ENCODE data around the gene PDCD4. TPM values are rescaled to one million over a fixed set of nuclear protein-coding genes. Genes with fewer than 3 reads are reported as not detected.

Gene PDCD4
- total RNA-seq, 2 experiments from 2014 or later, result 59.0 to 116 TPM

GRCh38 chr10:110876000-110876399, 4.3 kb downstream of the PDCD4 start:
- H3K4me3 ChIP-seq (ENCODE audit: low read depth, low read length, poor library complexity, severe bottlenecking), result no peak overlapping the region
- BruUV-seq (replicated peaks), result no TSS peak
- no peaks in the 10 kb centered on the region for H3K9me2 ChIP-seq (ENCODE audit: insufficient read depth, low read length)
- H3K4me2 ChIP-seq (ENCODE audit: low read length), result no peak overlapping the region
- intact Hi-C loops (cut with micrococcal nuclease; ENCODE audit: unreplicated experiment), result no loop called here
- H3K36me3 ChIP-seq (ENCODE audit: insufficient read depth, low read length), result peaks cover 46% of the 10 kb centered on the region
- no peak for DNase-seq (ENCODE audit: low spot score)
- peaks cover 28% of the 10 kb centered on the region for H3K4me1 ChIP-seq (ENCODE audit: insufficient read depth, low read length, poor library complexity, severe bottlenecking)
- no peak overlapping the region for H3K27ac ChIP-seq (ENCODE audit: low read depth, low read length, poor library complexity, severe bottlenecking)
- CTCF ChIA-PET (ENCODE audit: unreplicated experiment), result interaction anchor here (0.6 kb wide), 1 partner anchor 87 kb away, joined by 3 read pairs; no protein-coding TSS in a partner anchor
- peaks cover 49% of the 10 kb centered on the region for H3K79me2 ChIP-seq (ENCODE audit: insufficient read depth, low read depth, low read length)
- H3K9me3 ChIP-seq (ENCODE audit: low read length), result peaks cover 13% of the 10 kb centered on the region; the same call in 1 of the 2 replicates
- TF ChIP-seq EZH2phosphoT487 (IDR thresholded peaks at IDR 0.05; ENCODE audit: borderline replicate concordance, low read depth, low read length), result no peak
- TF ChIP-seq CTCF (conservative IDR thresholded peaks at IDR 0.05; ENCODE audit: low read length), result no peak
- POLR2A ChIA-PET, result interaction anchor here (0.6 to 1.1 kb wide), 4 partner anchors 15 to 592 kb away, joined by 3 to 5 read pairs (median 4); no protein-coding TSS in a partner anchor
- H4K20me1 ChIP-seq (ENCODE audit: insufficient read depth, low read length), result no peaks in the 10 kb centered on the region
- H2AFZ ChIP-seq (ENCODE audit: low read length), result no peak overlapping the region

- Histone ChIP-seq H3K4me1 (ENCODE audit: insufficient read depth, low read length, poor library complexity, severe bottlenecking) (peaks cover 31% of the 10 kb centered on the region), H3K27ac (ENCODE audit: low read depth, low read length, poor library complexity, severe bottlenecking) (no peak overlapping the region), H3K36me3 (ENCODE audit: insufficient read depth, low read length) (peaks cover 54% of the 10 kb centered on the region), H3K79me2 (ENCODE audit: insufficient read depth, low read depth, low read length) (peaks cover 52% of the 10 kb centered on the region), H3K4me3 (ENCODE audit: low read depth, low read length, poor library complexity, severe bottlenecking) (no peak overlapping the region), H3K4me2 (ENCODE audit: low read length) (no peak overlapping the region), H4K20me1 (ENCODE audit: insufficient read depth, low read length) (no peaks in the 10 kb centered on the region), H3K9me2 (ENCODE audit: insufficient read depth, low read length) (no peaks in the 10 kb centered on the region), H2AFZ (ENCODE audit: low read length) (no peak overlapping the region), H3K9me3 (ENCODE audit: low read length) (peaks cover 13% of the 10 kb centered on the region; the same call in 1 of the 2 replicates)
- no TSS peak for BruUV-seq (replicated peaks)
- intact Hi-C loops (cut with micrococcal nuclease; ENCODE audit: unreplicated experiment), result no loop called here
- ChIA-PET POLR2A (interaction anchor here (0.6 to 2.0 kb wide), 12 partner anchors 10 to 1698 kb away, joined by 3 to 6 read pairs (median 3); no protein-coding TSS in a partner anchor), CTCF (ENCODE audit: unreplicated experiment) (interaction anchor here (0.6 to 0.7 kb wide), 2 partner anchors 74 to 88 kb away, joined by 3 read pairs; no protein-coding TSS in a partner anchor)
- no peak for DNase-seq (ENCODE audit: low spot score)
- TF ChIP-seq CTCF (conservative IDR thresholded peaks at IDR 0.05; ENCODE audit: low read length) (no peak), EZH2phosphoT487 (IDR thresholded peaks at IDR 0.05; ENCODE audit: borderline replicate concordance, low read depth, low read length) (no peak)
Observed at GRCh38 chr10:110876788-110877187, 5.1 kb downstream of the PDCD4 start.

GRCh38 chr10:110880012-110880411, 8.3 kb downstream of the PDCD4 start:
- 0 out of 2 replicates have a peak, but pooled peaks cover 4% of the 10 kb centered on the region for H4K20me1 ChIP-seq (ENCODE audit: insufficient read depth, low read length)
- intact Hi-C loops (cut with micrococcal nuclease; ENCODE audit: unreplicated experiment), result no loop called here
- H3K79me2 ChIP-seq (ENCODE audit: insufficient read depth, low read depth, low read length), result peaks cover 35% of the 10 kb centered on the region; the same call in 1 of the 2 replicates
- DNase-seq (ENCODE audit: low spot score), result no peak
- no peaks in the 10 kb centered on the region for H3K9me2 ChIP-seq (ENCODE audit: insufficient read depth, low read length)
- H3K4me3 ChIP-seq (ENCODE audit: low read depth, low read length, poor library complexity, severe bottlenecking), result no peak overlapping the region
- no TSS peak for BruUV-seq (replicated peaks)
- H3K27ac ChIP-seq (ENCODE audit: low read depth, low read length, poor library complexity, severe bottlenecking), result no peak overlapping the region
- H2AFZ ChIP-seq (ENCODE audit: low read length), result no peak overlapping the region
- H3K9me3 ChIP-seq (ENCODE audit: low read length), result peaks cover 13% of the 10 kb centered on the region; the same call in 1 of the 2 replicates
- H3K36me3 ChIP-seq (ENCODE audit: insufficient read depth, low read length), result peaks cover 85% of the 10 kb centered on the region
- H3K4me1 ChIP-seq (ENCODE audit: insufficient read depth, low read length, poor library complexity, severe bottlenecking), result peaks cover 34% of the 10 kb centered on the region
- no peak for TF ChIP-seq EZH2phosphoT487 (IDR thresholded peaks at IDR 0.05; ENCODE audit: borderline replicate concordance, low read depth, low read length)
- no peak for TF ChIP-seq CTCF (conservative IDR thresholded peaks at IDR 0.05; ENCODE audit: low read length)
- ChIA-PET POLR2A (interaction anchor here (1.1 to 1.2 kb wide), 2 partner anchors 9 to 22 kb away, joined by 5 read pairs; partner anchors contain the start of gene PDCD4), CTCF (ENCODE audit: unreplicated experiment) (no interaction called here)
- 0 out of 2 replicates have a peak overlapping the region, but pooled peaks have one; percentile 1 for H3K4me2 ChIP-seq (ENCODE audit: low read length)
